Neuronal stem cell (in vitro differentiated cells): Measurements from ENCODE around the gene NPIPB6. TPM values are rescaled to one million over a fixed set of nuclear protein-coding genes. Genes with fewer than 3 reads are reported as not detected.
"Not testable (repeated sequence)": the region's sequence is repeated elsewhere in the genome, so short reads cannot be mapped to it uniquely, and the experiment has no call there.

Experiments used
- DNase-seq: peaks from one replicate; pipeline ENCODE4 v3.0.0-alpha.2; 2013; ENCODE audit warnings: low spot score
- H2AFZ ChIP-seq: one replicate; pipeline ENCODE4 v1.6.1; 2013; ENCODE audit warnings: mild to moderate bottlenecking, low read length, inconsistent platforms
- H2AK5ac ChIP-seq: 2 replicates; pipeline ENCODE4 v1.6.1; 2013; ENCODE audit warnings: low read depth, mild to moderate bottlenecking, inconsistent platforms, low read length, moderate library complexity, mixed read lengths
- H2BK120ac ChIP-seq: 2 replicates; pipeline ENCODE4 v1.6.1; 2013; ENCODE audit warnings: low read depth, mild to moderate bottlenecking, inconsistent platforms, low read length, moderate library complexity, mixed read lengths
- H2BK12ac ChIP-seq: one replicate; pipeline ENCODE4 v1.6.1; 2013; ENCODE audit warnings: low read length, inconsistent platforms
- H2BK15ac ChIP-seq: 2 replicates; pipeline ENCODE4 v1.6.1; 2013; ENCODE audit warnings: mild to moderate bottlenecking, low read length, inconsistent platforms, mixed read lengths
- H2BK5ac ChIP-seq: one replicate; pipeline ENCODE4 v1.6.1; 2013; ENCODE audit warnings: inconsistent platforms, mild to moderate bottlenecking, low read length, moderate library complexity
- H3K14ac ChIP-seq: one replicate; pipeline ENCODE4 v1.6.1; 2013; ENCODE audit warnings: low read length, inconsistent platforms
- H3K18ac ChIP-seq: 2 replicates; pipeline ENCODE4 v1.6.1; 2013; ENCODE audit warnings: low read length, inconsistent platforms
- H3K23ac ChIP-seq: 2 replicates; pipeline ENCODE4 v1.6.1; 2013; ENCODE audit warnings: low read depth, mild to moderate bottlenecking, mixed read lengths, low read length, inconsistent platforms; ENCODE audit not compliant: poor library complexity
- H3K27ac ChIP-seq: replicated peaks from 3 replicates; pipeline ENCODE4 v1.5.1; 2013; ENCODE audit warnings: low read length, inconsistent platforms
- H3K27me3 ChIP-seq, 3 experiments: 2 replicates each; pipeline ENCODE4 v1.6.1; 2013; ENCODE audit warnings: low read length in 3 of 3, mild to moderate bottlenecking in 2 of 3, inconsistent platforms in 1 of 3, low read depth in 1 of 3, mixed read lengths in 1 of 3, moderate library complexity in 1 of 3; ENCODE audit not compliant: control insufficient read depth in 3 of 3, insufficient read depth in 3 of 3
- H3K36me3 ChIP-seq, 2 donors: replicated peaks in 1 of 2; 2 replicates each; pipeline ENCODE4 v1.6.1; 2013; ENCODE audit warnings: low read length in 2 of 2; ENCODE audit not compliant: control insufficient read depth in 2 of 2, insufficient read depth in 2 of 2
- H3K4ac ChIP-seq: 2 replicates; pipeline ENCODE4 v1.6.1; 2013; ENCODE audit warnings: inconsistent platforms, mild to moderate bottlenecking, low read length, moderate library complexity
- H3K4me1 ChIP-seq, 2 donors: 1 replicate in 1 of 2; 2 replicates in 1 of 2; pipeline ENCODE4 v1.6.1; 2013; ENCODE audit warnings: low read length in 2 of 2, low read depth in 1 of 2; ENCODE audit not compliant: control insufficient read depth in 2 of 2, insufficient read depth in 1 of 2
- H3K4me2 ChIP-seq: one replicate; pipeline ENCODE4 v1.6.1; 2013; ENCODE audit warnings: mild to moderate bottlenecking, low read length, inconsistent platforms; ENCODE audit not compliant: insufficient read depth, poor library complexity, severe bottlenecking
- H3K4me3 ChIP-seq, 2 donors: 2 replicates each; pipeline ENCODE4 v1.5.1; 2013; ENCODE audit warnings: low read length in 2 of 2, mild to moderate bottlenecking in 2 of 2, inconsistent platforms in 1 of 2, moderate library complexity in 1 of 2
- H3K79me1 ChIP-seq: one replicate; pipeline ENCODE4 v1.6.1; 2013; ENCODE audit warnings: low read depth, mild to moderate bottlenecking, inconsistent platforms, low read length, moderate library complexity
- H3K9ac ChIP-seq: one replicate; pipeline ENCODE4 v1.6.1; 2013; ENCODE audit warnings: mild to moderate bottlenecking, low read depth, low read length, inconsistent platforms; ENCODE audit not compliant: poor library complexity
- H3K9me3 ChIP-seq, 2 donors: replicated peaks in 1 of 2; 2 replicates each; pipeline versions ENCODE3 to v1.6.1; 2013; ENCODE audit warnings: low read length in 2 of 2, mild to moderate bottlenecking in 2 of 2, inconsistent platforms in 1 of 2, low read depth in 1 of 2, mixed read lengths in 1 of 2, moderate library complexity in 1 of 2; ENCODE audit not compliant: control insufficient read depth in 2 of 2, insufficient read depth in 1 of 2
- H4K8ac ChIP-seq: one replicate; pipeline ENCODE4 v1.6.1; 2013; ENCODE audit warnings: low read depth, mild to moderate bottlenecking, inconsistent platforms, low read length, moderate library complexity
- H4K91ac ChIP-seq: one replicate; pipeline ENCODE4 v1.6.1; 2013; ENCODE audit warnings: low read length, low read depth, mild to moderate bottlenecking, inconsistent platforms; ENCODE audit not compliant: poor library complexity
- WGBS, 2 donors: extraction: QIAGEN DNeasy Blood & Tissue Kit; methylation state at CpG; one replicate each; pipeline ENCODE4 v1.1.7; 2013; ENCODE audit warnings: missing lambda C conversion rate in 2 of 2, mixed read lengths in 1 of 2; ENCODE audit not compliant: insufficient read length in 2 of 2, insufficient replicate concordance in 1 of 2; ENCODE audit errors: extremely low coverage in 2 of 2; 5-methylcytosine and 5-hydroxymethylcytosine counted together
- polyA plus RNA-seq, 2 experiments: library from polyadenylated mRNA; stranded (reverse); fragments of 200-250 nt; gene quantifications; one replicate each; pipeline ENCODE4 v1.2.3, GENCODE V29; 2013

The NPIPB6 gene
- polyA plus RNA-seq (2013, experiment 1 of 2), result 1.5 TPM
- 1.1 TPM for polyA plus RNA-seq (2013, experiment 2 of 2)

DNA sequence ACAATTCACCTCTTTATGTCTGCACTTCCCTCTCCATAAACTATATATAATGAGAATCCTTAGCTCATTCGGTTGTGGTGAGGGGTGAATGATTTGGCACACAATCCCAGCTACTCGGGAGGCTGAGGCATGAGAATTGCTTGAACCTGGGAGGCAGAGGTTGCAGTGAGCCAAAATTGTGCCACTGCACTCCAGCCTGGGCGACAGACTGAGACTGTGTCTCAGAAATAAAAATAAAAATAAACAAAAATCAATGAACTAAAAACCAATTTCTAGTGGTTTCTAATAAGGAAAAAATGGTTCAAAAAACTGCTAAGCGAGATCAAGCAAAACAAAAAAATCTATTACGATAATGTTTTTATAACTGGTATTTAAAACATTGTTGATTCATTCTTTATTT lies at the start of gene NPIPB6:
TSS of gene NPIPB6 (minus strand) at position 101 of the 400 bp plus-strand sequence. CDS start 686 bp downstream, outside the sequence.
- H4K91ac ChIP-seq, H3K14ac ChIP-seq, H3K18ac ChIP-seq, H2BK12ac ChIP-seq, H3K27ac ChIP-seq, H3K4ac ChIP-seq, H2BK5ac ChIP-seq, H3K4me3 ChIP-seq, H3K4me2 ChIP-seq, H2AK5ac ChIP-seq, H2BK120ac ChIP-seq, DNase-seq, H3K36me3 ChIP-seq, H3K4me1 ChIP-seq, H2BK15ac ChIP-seq, H3K79me1 ChIP-seq, H3K23ac ChIP-seq, H2AFZ ChIP-seq, H3K9ac ChIP-seq, H3K9me3 ChIP-seq, H4K8ac ChIP-seq, H3K27me3 ChIP-seq: not testable (repeated sequence)
- no CpG with 5 or more reads among the region's 5 CpGs for WGBS, 2 donors

DNA sequence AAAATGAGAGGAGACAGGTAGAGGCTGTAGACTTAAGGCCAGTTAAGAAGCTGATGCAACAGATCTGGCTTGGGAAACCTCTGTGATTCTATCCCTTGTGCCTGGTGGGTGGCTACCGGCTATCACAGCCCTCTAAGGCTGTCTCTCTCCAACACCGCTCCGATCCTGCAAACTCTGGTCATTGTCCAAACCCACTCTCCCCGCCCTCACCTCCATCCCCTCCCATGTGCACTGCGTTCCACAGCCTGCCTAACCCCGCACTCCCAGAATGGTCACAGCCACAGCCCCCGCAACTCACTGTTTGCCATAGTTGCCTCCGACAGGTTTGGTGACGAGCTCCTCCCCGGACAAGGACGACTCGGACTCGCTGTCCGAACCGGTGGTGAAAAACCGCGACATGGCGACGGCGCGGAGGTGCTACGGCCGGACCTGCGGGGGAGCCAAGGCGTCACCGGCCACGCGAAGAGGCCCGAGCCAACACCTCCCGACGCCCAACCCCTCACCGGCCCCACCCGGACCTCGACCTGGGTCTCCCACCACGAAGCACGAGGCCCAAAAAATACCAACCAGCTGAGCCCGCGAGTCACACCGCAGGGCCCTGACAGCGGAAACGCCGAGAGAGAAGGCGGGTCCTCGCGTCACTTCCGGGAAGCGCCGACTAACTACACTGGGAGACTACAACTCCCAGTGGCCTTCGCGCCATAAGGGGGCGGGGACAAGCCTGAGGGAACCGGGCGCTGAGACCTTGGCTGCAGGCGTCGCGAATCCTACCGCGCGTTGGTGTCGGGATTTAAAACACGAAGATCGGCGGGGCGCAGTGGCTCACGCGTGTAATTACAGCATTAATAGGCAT lies 40.1 kb upstream of the NPIPB6 start, which contains the start of gene EIF3CL:
TSS of gene EIF3CL (minus strand) at position 622 of the 853 bp plus-strand sequence. CDS start at position 399, 223 bp downstream.
- H3K27ac ChIP-seq, H2BK12ac ChIP-seq: not testable (repeated sequence)
- H3K4me3 ChIP-seq, result peak within 1 kb of the TSS in 1 of 2 donors; percentile 40

DNA sequence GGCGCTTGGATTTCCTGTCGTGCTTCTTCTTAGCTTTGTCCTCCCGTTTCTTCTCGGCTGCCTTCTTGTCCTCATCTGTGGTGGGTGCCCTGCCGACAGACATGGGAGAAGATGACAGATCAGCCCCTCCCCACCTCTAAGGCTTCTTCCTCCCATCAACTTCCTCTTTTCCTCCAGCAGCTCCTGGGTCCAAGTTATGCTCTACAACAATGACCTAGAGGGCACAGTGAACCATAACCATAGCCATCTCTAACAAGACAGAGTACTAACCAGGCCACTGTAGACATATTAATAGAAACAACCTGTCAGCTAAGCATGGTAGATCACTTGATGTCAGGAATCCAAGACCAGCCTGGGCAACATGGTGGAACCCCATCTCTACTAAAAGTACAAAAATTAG lies 28.7 kb upstream of the NPIPB6 start:
- not testable (repeated sequence) for H2BK120ac ChIP-seq, H4K8ac ChIP-seq, H3K23ac ChIP-seq, H3K9ac ChIP-seq, H2BK5ac ChIP-seq, H2AK5ac ChIP-seq, H3K27ac ChIP-seq, H3K9me3 ChIP-seq, H3K27me3 ChIP-seq, H3K14ac ChIP-seq, H3K18ac ChIP-seq, H4K91ac ChIP-seq, H3K4ac ChIP-seq, H3K4me1 ChIP-seq, H2BK12ac ChIP-seq, H3K4me3 ChIP-seq, H3K36me3 ChIP-seq, H2BK15ac ChIP-seq, H2AFZ ChIP-seq, H3K4me2 ChIP-seq, H3K79me1 ChIP-seq, DNase-seq
- WGBS, 2 donors, result no CpG with 5 or more reads among the region's 5 CpGs

More for the DNA sequence above, 40.1 kb upstream of the NPIPB6 start, which contains the start of gene EIF3CL:
- H2AK5ac ChIP-seq, H2BK120ac ChIP-seq, DNase-seq, H3K9ac ChIP-seq, H2BK5ac ChIP-seq, H2AFZ ChIP-seq, H3K36me3 ChIP-seq, H3K79me1 ChIP-seq, H4K8ac ChIP-seq, H3K4me1 ChIP-seq, H3K27me3 ChIP-seq, H3K18ac ChIP-seq, H3K23ac ChIP-seq, H4K91ac ChIP-seq, H3K4ac ChIP-seq, H3K9me3 ChIP-seq, H3K14ac ChIP-seq, H2BK15ac ChIP-seq: not testable (repeated sequence)
- peak within 1 kb of the TSS; percentile 18 for H3K4me2 ChIP-seq
- no CpG with 5 or more reads among the region's 66 CpGs for WGBS, 2 donors

DNA sequence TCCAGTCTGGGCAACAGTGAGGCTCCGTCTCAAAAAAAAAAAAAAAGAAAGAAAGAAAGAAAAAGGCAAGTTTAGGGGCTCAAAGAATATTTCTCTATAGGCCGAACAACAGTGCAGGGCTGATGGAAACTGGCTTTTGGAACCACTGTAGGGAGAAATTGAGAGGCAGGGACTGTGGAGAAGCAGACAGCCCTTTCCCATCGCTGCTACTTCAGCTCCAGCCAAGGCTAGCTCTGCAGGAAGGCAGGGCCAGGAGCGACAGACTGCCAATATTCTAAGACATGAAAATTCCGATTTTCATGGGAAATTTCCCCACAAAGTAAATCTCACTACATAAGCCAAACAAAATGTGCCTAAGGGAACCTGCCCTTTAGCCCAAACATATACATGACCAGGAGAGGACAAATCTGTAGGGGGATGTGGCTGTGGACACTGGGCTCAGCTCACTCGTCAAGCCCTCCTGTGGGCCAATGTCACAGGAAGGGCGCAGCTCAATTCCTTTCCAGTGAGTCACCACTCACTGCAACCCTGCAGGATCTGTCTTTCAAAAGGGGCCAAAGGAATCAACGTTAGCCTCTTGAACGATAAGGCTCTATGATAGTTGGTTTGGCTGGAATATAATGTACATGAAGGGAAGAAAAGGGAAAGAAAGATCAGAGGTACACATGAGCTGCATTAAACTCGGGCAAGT lies 19.0 kb upstream of the NPIPB6 start:
- not testable (repeated sequence) for H3K9ac ChIP-seq, H3K14ac ChIP-seq, H3K79me1 ChIP-seq, H3K9me3 ChIP-seq, H3K23ac ChIP-seq, H2BK5ac ChIP-seq, DNase-seq, H3K18ac ChIP-seq, H3K36me3 ChIP-seq, H2BK120ac ChIP-seq, H4K8ac ChIP-seq, H4K91ac ChIP-seq, H3K4ac ChIP-seq, H3K4me3 ChIP-seq, H2AK5ac ChIP-seq, H3K4me2 ChIP-seq, H3K27ac ChIP-seq, H2BK12ac ChIP-seq, H2AFZ ChIP-seq, H2BK15ac ChIP-seq, H3K27me3 ChIP-seq, H3K4me1 ChIP-seq
- no CpG with 5 or more reads among the region's 10 CpGs for WGBS, 2 donors
